Measurements from ENCODE around the gene VEGFA. TPM values are rescaled to one million over a fixed set of nuclear protein-coding genes. Genes with fewer than 3 reads are reported as not detected.

VEGFA gene
- polyA plus RNA-seq, 1 experiment = 189 TPM

- Histone ChIP-seq H3K9me3 (ENCODE audit: control insufficient read depth, insufficient read depth, low read length) (no peaks in the 10 kb centered on the region; the same call in 1 of the 2 replicates), H3K4me3 (ENCODE audit: low read depth, low read length) (no peak overlapping the region), H3K27ac (ENCODE audit: low read depth, low read length) (no peak overlapping the region), H3K27me3 (ENCODE audit: control insufficient read depth, insufficient read depth, low read length) (peaks cover 4% of the 10 kb centered on the region)
- ChIA-PET CTCF (interaction anchor here (0.6 to 0.9 kb wide), 3 partner anchors 28 to 277 kb away, joined by 3 to 5 read pairs (median 3); no protein-coding TSS in a partner anchor), POLR2A (no interaction called here)
- TF ChIP-seq, protein P1, sequence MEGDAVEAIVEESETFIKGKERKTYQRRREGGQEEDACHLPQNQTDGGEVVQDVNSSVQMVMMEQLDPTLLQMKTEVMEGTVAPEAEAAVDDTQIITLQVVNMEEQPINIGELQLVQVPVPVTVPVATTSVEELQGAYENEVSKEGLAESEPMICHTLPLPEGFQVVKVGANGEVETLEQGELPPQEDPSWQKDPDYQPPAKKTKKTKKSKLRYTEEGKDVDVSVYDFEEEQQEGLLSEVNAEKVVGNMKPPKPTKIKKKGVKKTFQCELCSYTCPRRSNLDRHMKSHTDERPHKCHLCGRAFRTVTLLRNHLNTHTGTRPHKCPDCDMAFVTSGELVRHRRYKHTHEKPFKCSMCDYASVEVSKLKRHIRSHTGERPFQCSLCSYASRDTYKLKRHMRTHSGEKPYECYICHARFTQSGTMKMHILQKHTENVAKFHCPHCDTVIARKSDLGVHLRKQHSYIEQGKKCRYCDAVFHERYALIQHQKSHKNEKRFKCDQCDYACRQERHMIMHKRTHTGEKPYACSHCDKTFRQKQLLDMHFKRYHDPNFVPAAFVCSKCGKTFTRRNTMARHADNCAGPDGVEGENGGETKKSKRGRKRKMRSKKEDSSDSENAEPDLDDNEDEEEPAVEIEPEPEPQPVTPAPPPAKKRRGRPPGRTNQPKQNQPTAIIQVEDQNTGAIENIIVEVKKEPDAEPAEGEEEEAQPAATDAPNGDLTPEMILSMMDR (IDR thresholded peaks at IDR 0.05; ENCODE audit: low read depth, low read length) = no peak
- DNase-seq (ENCODE audit: low read depth, low spot score) = no peak
Observed at GRCh38 chr6:43801495-43802181, 31.6 kb downstream of the VEGFA start.

- peaks cover 4% of the 10 kb centered on the region for H3K27me3 ChIP-seq (ENCODE audit: control insufficient read depth, insufficient read depth, low read length)
- ChIA-PET POLR2A (interaction anchor here (0.6 to 1.3 kb wide), 2 partner anchors 33 to 37 kb away, joined by 3 to 6 read pairs; partner anchors contain the start of gene VEGFA), CTCF (interaction anchor here (1.0 kb wide), 1 partner anchor 34 kb away, joined by 3 read pairs; no protein-coding TSS in a partner anchor)
- no peak overlapping the region for H3K4me3 ChIP-seq (ENCODE audit: low read depth, low read length)
- H3K27ac ChIP-seq (ENCODE audit: low read depth, low read length) = no peak overlapping the region
- no peaks in the 10 kb centered on the region; the same call in 1 of the 2 replicates for H3K9me3 ChIP-seq (ENCODE audit: control insufficient read depth, insufficient read depth, low read length)
- TF ChIP-seq, protein P1 (IDR thresholded peaks at IDR 0.05; ENCODE audit: low read depth, low read length) = no peak
- DNase-seq (ENCODE audit: low read depth, low spot score) = no peak
Observed at GRCh38 chr6:43803055-43803782, 33.2 kb downstream of the VEGFA start.

- POLR2A ChIA-PET = interaction anchor here (1.3 kb wide), 1 partner anchor 37 kb away, joined by 6 read pairs; no protein-coding TSS in a partner anchor
- TF ChIP-seq, protein P1 (IDR thresholded peaks at IDR 0.05; ENCODE audit: low read depth, low read length) = no peak
- Histone ChIP-seq H3K9me3 (ENCODE audit: control insufficient read depth, insufficient read depth, low read length) (no peaks in the 10 kb centered on the region; the same call in 1 of the 2 replicates), H3K27ac (ENCODE audit: low read depth, low read length) (no peak overlapping the region), H3K4me3 (ENCODE audit: low read depth, low read length) (no peak overlapping the region), H3K27me3 (ENCODE audit: control insufficient read depth, insufficient read depth, low read length) (peaks cover 4% of the 10 kb centered on the region)
- DNase-seq (ENCODE audit: low read depth, low spot score) = no peak
- CTCF ChIA-PET = interaction anchor here (1.0 kb wide), 1 partner anchor 35 kb away, joined by 3 read pairs; no protein-coding TSS in a partner anchor
Observed at GRCh38 chr6:43803783-43804549, 34.0 kb downstream of the VEGFA start.

- DNase-seq (ENCODE audit: low read depth, low spot score) = no peak
- no peak overlapping the region for H3K4me3 ChIP-seq (ENCODE audit: low read depth, low read length)
- H3K27me3 ChIP-seq (ENCODE audit: control insufficient read depth, insufficient read depth, low read length) = peaks cover 4% of the 10 kb centered on the region
- no peak overlapping the region for H3K27ac ChIP-seq (ENCODE audit: low read depth, low read length)
- H3K9me3 ChIP-seq (ENCODE audit: control insufficient read depth, insufficient read depth, low read length) = no peaks in the 10 kb centered on the region; the same call in 1 of the 2 replicates
- CTCF ChIA-PET = no interaction called here
- POLR2A ChIA-PET = no interaction called here
- TF ChIP-seq, protein P1 (IDR thresholded peaks at IDR 0.05; ENCODE audit: low read depth, low read length) = no peak
Observed at GRCh38 chr6:43804550-43805223, 34.7 kb downstream of the VEGFA start.

All from AG04450 (cell line).